GM23338 (cell line): ENCODE measurements around the gene PABPC4L. TPM values are rescaled to one million over a fixed set of nuclear protein-coding genes. Genes with fewer than 3 reads are reported as not detected.
A peak's percentile ranks its signal among the peaks of the same experiment; 100 is the strongest.

ENCODE experiments used
- ATAC-seq: fragments of 200-7000 bp; cut with Tn5 transposase; 3 replicates; pipeline ENCODE4 v1.9.1; 2020
- DNase-seq: peaks from one replicate; pipeline ENCODE4 v3.0.0-alpha.2; 2015; ENCODE audit warnings: low spot score
- H2AFZ ChIP-seq: fragments of 200-600 bp; sonication (generic); 2 replicates; pipeline ENCODE4 v1.8.0; 2016; ENCODE audit warnings: antibody characterized with exemption, mild to moderate bottlenecking, moderate library complexity
- H3F3A ChIP-seq: fragments of 200-600 bp; sonication (generic); replicated peaks from 2 replicates; pipeline ENCODE4 v1.8.0; 2017; ENCODE audit warnings: antibody characterized with exemption, mixed run types, low read depth
- H3K27ac ChIP-seq: fragments of 200-600 bp; sonication (generic); 2 replicates; pipeline ENCODE4 v1.6.1; 2016; ENCODE audit warnings: low read depth
- H3K27me3 ChIP-seq: fragments of 200-600 bp; sonication (generic); 2 replicates; pipeline ENCODE4 v1.8.0; 2016; ENCODE audit warnings: mild to moderate bottlenecking, mixed run types, moderate library complexity; ENCODE audit not compliant: insufficient read depth
- H3K36me3 ChIP-seq: fragments of 200-600 bp; sonication (generic); 2 replicates; pipeline ENCODE4 v1.8.0; 2016; ENCODE audit warnings: mild to moderate bottlenecking; ENCODE audit not compliant: insufficient read depth
- H3K4me1 ChIP-seq: fragments of 200-600 bp; sonication (generic); 2 replicates; pipeline ENCODE4 v1.8.0; 2016; ENCODE audit warnings: mild to moderate bottlenecking, moderate library complexity; ENCODE audit not compliant: insufficient read depth
- H3K4me2 ChIP-seq: fragments of 200-600 bp; sonication (generic); 2 replicates; pipeline ENCODE4 v1.7.1; 2017; ENCODE audit warnings: mixed run types
- H3K4me3 ChIP-seq: fragments of 200-600 bp; sonication (generic); 2 replicates; pipeline ENCODE4 v1.6.1; 2016; ENCODE audit warnings: mixed run types
- H3K79me2 ChIP-seq: fragments of 200-600 bp; sonication (generic); replicated peaks from 2 replicates; pipeline ENCODE4 v1.8.0; 2017; ENCODE audit warnings: mild to moderate bottlenecking; ENCODE audit not compliant: insufficient read depth
- H3K9me2 ChIP-seq: fragments of 200-600 bp; sonication (generic); 2 replicates; pipeline ENCODE4 v1.8.0; 2017; ENCODE audit not compliant: insufficient read depth
- H4K20me1 ChIP-seq: fragments of 200-600 bp; sonication (generic); replicated peaks from 2 replicates; pipeline ENCODE4 v1.8.0; 2017; ENCODE audit warnings: mild to moderate bottlenecking; ENCODE audit not compliant: insufficient read depth
- H3K27ac Mint-ChIP-seq: 2 replicates; pipeline ENCODE4 v1.8.0; 2020; ENCODE audit warnings: inconsistent platforms, mild to moderate bottlenecking, moderate library complexity, mixed read lengths
- H3K27me3 Mint-ChIP-seq: 3 replicates; pipeline ENCODE4 v1.8.0; 2022; ENCODE audit warnings: low read depth, mild to moderate bottlenecking, moderate library complexity, mixed read lengths, inconsistent platforms; ENCODE audit not compliant: insufficient read depth, poor library complexity
- H3K36me3 Mint-ChIP-seq: 3 replicates; pipeline ENCODE4 v1.8.0; 2021; ENCODE audit warnings: low read depth, mild to moderate bottlenecking, inconsistent platforms, moderate library complexity, mixed read lengths
- H3K4me1 Mint-ChIP-seq: 3 replicates; pipeline ENCODE4 v1.8.0; 2020; ENCODE audit warnings: mild to moderate bottlenecking, inconsistent platforms, mixed read lengths
- H3K4me3 Mint-ChIP-seq: 3 replicates; pipeline ENCODE4 v1.8.0; 2021; ENCODE audit warnings: moderate library complexity, mild to moderate bottlenecking, inconsistent platforms, mixed read lengths
- H3K9me3 Mint-ChIP-seq: 3 replicates; pipeline ENCODE4 v1.8.0; 2020; ENCODE audit warnings: moderate library complexity, mild to moderate bottlenecking, inconsistent platforms, mixed read lengths
- CREB1 ChIP-seq: fragments of 250-450 bp; sonication (Bioruptor Pico); IDR thresholded peaks from 2 replicates; pipeline ENCODE4 v1.5.0; 2020; ENCODE audit warnings: low read depth, mild to moderate bottlenecking, moderate library complexity
- CTCF ChIP-seq, 2 experiments: fragments of 200-600 bp in 1 of 2; sonication (generic) in 1 of 2; conservative IDR thresholded peaks; 2 replicates each; pipeline versions ENCODE4 v1.5.1 to v1.6.1; 2016 to 2017; ENCODE audit warnings: antibody characterized with exemption in 2 of 2, low read depth in 2 of 2, mild to moderate bottlenecking in 2 of 2, moderate library complexity in 1 of 2
- ETS1 ChIP-seq: IDR thresholded peaks from 2 replicates; pipeline ENCODE4 v1.6.1; 2016; ENCODE audit warnings: antibody characterized with exemption
- EZH2 ChIP-seq: fragments of 200-600 bp; sonication (generic); IDR thresholded peaks from one replicate; pipeline ENCODE4 v1.8.0; 2017; ENCODE audit warnings: antibody characterized with exemption, mild to moderate bottlenecking, low read depth; ENCODE audit not compliant: unreplicated experiment
- JUNB ChIP-seq: IDR thresholded peaks from one replicate; pipeline ENCODE4 v1.6.1; 2016; ENCODE audit warnings: antibody characterized with exemption; ENCODE audit not compliant: unreplicated experiment
- POLR2AphosphoS5 ChIP-seq: IDR thresholded peaks from 2 replicates; pipeline ENCODE4 v1.6.1; 2016; ENCODE audit warnings: antibody characterized with exemption, low read depth
- ZNF114 ChIP-seq: fragments of 250-450 bp; sonication (Bioruptor Pico); IDR thresholded peaks from 2 replicates; pipeline ENCODE4 v1.5.0; 2020; ENCODE audit warnings: mild to moderate bottlenecking, moderate library complexity
- ZNF331 ChIP-seq: fragments of 250-450 bp; sonication (Bioruptor Pico); IDR thresholded peaks from 2 replicates; pipeline ENCODE4 v1.5.0; 2020; ENCODE audit warnings: low read depth, mild to moderate bottlenecking, moderate library complexity
- ZNF462 ChIP-seq: fragments of 250-450 bp; sonication (Bioruptor Pico); IDR thresholded peaks from 2 replicates; pipeline ENCODE4 v1.5.0; 2020; ENCODE audit warnings: mild to moderate bottlenecking, moderate library complexity
- polyA plus RNA-seq: library from polyadenylated mRNA; unstranded; fragments of >200 nt; fragmentation: Nextera tagmentation; extraction: Ambion mirVana; gene quantifications from 2 replicates; pipeline ENCODE4 v1.2.1, GENCODE V29; 2016
- total RNA-seq: library from RNA; depleted of rRNA; stranded (reverse); fragments of >200 nt; shearing (Covaris generic); gene quantifications from 2 replicates; pipeline ENCODE4 v1.2.3, GENCODE V29; 2014

Gene PABPC4L
- total and polyA plus RNA-seq, 2 experiments from 2014 or later = 1.8 to 4.6 TPM

GRCh38 chr4:134243742-134244713 is 42.4 kb upstream of the PABPC4L start:
- no peaks in the 10 kb centered on the region for H3K4me1 Mint-ChIP-seq
- Histone ChIP-seq H3K9me2 (no peaks in the 10 kb centered on the region), H3K4me2 (no peak overlapping the region), H3F3A (no peaks in the 10 kb centered on the region), H3K4me3 (no peak overlapping the region), H3K27me3 (no peaks in the 10 kb centered on the region), H3K79me2 (no peaks in the 10 kb centered on the region), H2AFZ (no peak overlapping the region; the same call in 1 of the 2 replicates), H3K36me3 (no peaks in the 10 kb centered on the region), H3K27ac (no peak overlapping the region), H3K4me1 (no peaks in the 10 kb centered on the region), H4K20me1 (no peaks in the 10 kb centered on the region)
- H3K4me3 Mint-ChIP-seq = no peak overlapping the region
- H3K27me3 Mint-ChIP-seq = peaks cover 2% of the 10 kb centered on the region
- no peak overlapping the region for H3K27ac Mint-ChIP-seq
- DNase-seq = peak; percentile 7
- no peaks in the 10 kb centered on the region for H3K36me3 Mint-ChIP-seq
- ATAC-seq = no peak
- no peaks in the 10 kb centered on the region for H3K9me3 Mint-ChIP-seq
- TF ChIP-seq EZH2 (no peak), CTCF (conservative IDR thresholded peaks at IDR 0.05; ENCODE audit: low read depth in 2 of 2) (no peak), JUNB (no peak), ZNF114 (CRISPR knock-in tag) (no peak), POLR2AphosphoS5 (no peak), ETS1 (no peak), ZNF331 (no peak), ZNF462 (no peak), CREB1 (no peak)
